ENCODE data around the gene XRRA1. TPM values are rescaled to one million over a fixed set of nuclear protein-coding genes. Genes with fewer than 3 reads are reported as not detected.

Gene XRRA1
- total RNA-seq, 1 donor from 2014 or later, result 8.9 TPM

DNA sequence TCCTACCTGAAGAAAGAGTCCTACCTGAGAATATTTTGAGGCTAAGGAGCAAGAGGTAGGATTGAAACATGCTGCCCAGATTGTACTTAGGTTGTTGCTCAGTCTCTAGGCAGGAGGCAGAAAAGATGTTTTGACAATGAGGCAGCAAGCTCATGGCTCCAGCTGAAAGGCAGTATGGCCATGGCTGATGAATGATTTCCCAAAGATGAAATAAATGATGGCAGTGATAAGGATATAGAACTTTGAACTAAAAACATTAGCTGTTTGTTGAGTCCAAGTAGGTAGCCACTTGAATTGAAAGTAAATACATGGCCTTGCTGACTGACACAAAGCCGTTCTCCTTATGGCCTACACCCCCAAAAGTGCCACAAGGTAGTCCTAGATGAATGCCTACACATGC, 33.0 kb upstream of the XRRA1 start:
- Mint-ChIP-seq H3K4me3 (ENCODE audit: unreplicated experiment) (no peak overlapping the region), H3K36me3 (ENCODE audit: low read depth, unreplicated experiment) (peaks cover 11% of the 10 kb centered on the region), H3K27me3 (ENCODE audit: low read depth, unreplicated experiment) (no peaks in the 10 kb centered on the region), H3K9me3 (ENCODE audit: unreplicated experiment) (no peaks in the 10 kb centered on the region), H3K4me1 (ENCODE audit: low read depth, unreplicated experiment) (no peaks in the 10 kb centered on the region), H3K27ac (ENCODE audit: unreplicated experiment) (no peak overlapping the region)
- no peak overlapping the region for H3K4me3 ChIP-seq (ENCODE audit: insufficient read depth, low read depth, low read length)
- no peaks in the 10 kb centered on the region for H3K9me3 ChIP-seq (ENCODE audit: insufficient read depth, low read depth, low read length)
- peaks cover 18% of the 10 kb centered on the region for H3K36me3 ChIP-seq (ENCODE audit: insufficient read depth, low read length)
- FAIRE-seq (no peak), DNase-seq (ENCODE audit: low read depth) (no peak)
- no peaks in the 10 kb centered on the region for H3K4me1 ChIP-seq (ENCODE audit: insufficient read depth, low read length)
- no peaks in the 10 kb centered on the region for H3K27me3 ChIP-seq (ENCODE audit: insufficient read depth, low read length)
- H4K20me1 ChIP-seq (ENCODE audit: insufficient read depth, low read length), result peaks cover 8% of the 10 kb centered on the region
- no peak for TF ChIP-seq EZH2 (IDR thresholded peaks at IDR 0.05; ENCODE audit: insufficient read depth, low read length)
- TF ChIP-seq CTCF (IDR thresholded peaks at IDR 0.05; ENCODE audit: insufficient read depth, low read depth, low read length), result no peak
- H3K4me2 ChIP-seq (ENCODE audit: low read length), result no peak overlapping the region
- no peaks in the 10 kb centered on the region for H3K79me2 ChIP-seq (ENCODE audit: insufficient read depth, low read length)
- H3K9ac ChIP-seq (ENCODE audit: low read length), result no peak overlapping the region
- no peak overlapping the region for H2AFZ ChIP-seq (ENCODE audit: low read depth, low read length)
- no peak overlapping the region for H3K27ac ChIP-seq (ENCODE audit: low read depth, low read length)

DNA sequence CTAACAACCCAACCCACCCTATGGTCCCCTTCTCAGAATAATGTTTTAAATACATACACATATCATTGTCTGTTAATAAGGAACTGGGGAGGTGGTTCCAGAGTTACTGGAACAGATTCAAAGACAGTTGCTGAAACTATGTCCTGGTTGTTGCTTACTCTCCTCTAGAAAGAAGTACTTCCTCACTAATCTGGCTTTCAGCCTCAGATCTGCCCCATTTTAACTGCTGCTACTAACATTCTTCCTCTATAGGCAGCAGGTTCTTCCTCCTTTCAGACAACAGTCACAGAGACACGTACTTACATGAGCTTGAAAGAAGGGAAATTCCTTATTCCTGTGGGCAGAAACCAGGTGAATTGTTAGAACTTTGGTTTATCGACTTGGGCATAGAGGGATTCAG, 31.7 kb upstream of the XRRA1 start:
- H3K27me3 ChIP-seq (ENCODE audit: insufficient read depth, low read length), result no peaks in the 10 kb centered on the region
- no peak overlapping the region for H3K27ac Mint-ChIP-seq (ENCODE audit: unreplicated experiment)
- no peak overlapping the region for H3K4me3 ChIP-seq (ENCODE audit: insufficient read depth, low read depth, low read length)
- DNase-seq (ENCODE audit: low read depth), result no peak
- no peak overlapping the region for H3K4me2 ChIP-seq (ENCODE audit: low read length)
- peaks cover 16% of the 10 kb centered on the region for H4K20me1 ChIP-seq (ENCODE audit: insufficient read depth, low read length)
- no peaks in the 10 kb centered on the region for H3K4me1 ChIP-seq (ENCODE audit: insufficient read depth, low read length)
- no peak for FAIRE-seq
- no peak overlapping the region for H3K9ac ChIP-seq (ENCODE audit: low read length)
- peaks cover 11% of the 10 kb centered on the region for H3K36me3 Mint-ChIP-seq (ENCODE audit: low read depth, unreplicated experiment)
- H3K9me3 Mint-ChIP-seq (ENCODE audit: unreplicated experiment), result no peaks in the 10 kb centered on the region
- H3K79me2 ChIP-seq (ENCODE audit: insufficient read depth, low read length), result no peaks in the 10 kb centered on the region
- H2AFZ ChIP-seq (ENCODE audit: low read depth, low read length), result no peak overlapping the region
- no peaks in the 10 kb centered on the region for H3K27me3 Mint-ChIP-seq (ENCODE audit: low read depth, unreplicated experiment)
- no peak overlapping the region for H3K4me3 Mint-ChIP-seq (ENCODE audit: unreplicated experiment)
- H3K27ac ChIP-seq (ENCODE audit: low read depth, low read length), result no peak overlapping the region
- no peaks in the 10 kb centered on the region for H3K4me1 Mint-ChIP-seq (ENCODE audit: low read depth, unreplicated experiment)
- H3K36me3 ChIP-seq (ENCODE audit: insufficient read depth, low read length), result peaks cover 29% of the 10 kb centered on the region
- no peaks in the 10 kb centered on the region for H3K9me3 ChIP-seq (ENCODE audit: insufficient read depth, low read depth, low read length)
- TF ChIP-seq CTCF (IDR thresholded peaks at IDR 0.05; ENCODE audit: insufficient read depth, low read depth, low read length) (no peak), EZH2 (IDR thresholded peaks at IDR 0.05; ENCODE audit: insufficient read depth, low read length) (no peak)

GRCh38 chr11:74978041-74978440, 29.1 kb upstream of the XRRA1 start:
- Histone ChIP-seq H3K36me3 (ENCODE audit: insufficient read depth, low read length) (peaks cover 42% of the 10 kb centered on the region), H3K79me2 (ENCODE audit: insufficient read depth, low read length) (peaks cover 13% of the 10 kb centered on the region), H4K20me1 (ENCODE audit: insufficient read depth, low read length) (peaks cover 38% of the 10 kb centered on the region), H3K4me3 (ENCODE audit: insufficient read depth, low read depth, low read length) (no peak overlapping the region), H3K27ac (ENCODE audit: low read depth, low read length) (no peak overlapping the region), H3K4me2 (ENCODE audit: low read length) (no peak overlapping the region), H3K9me3 (ENCODE audit: insufficient read depth, low read depth, low read length) (no peaks in the 10 kb centered on the region), H2AFZ (ENCODE audit: low read depth, low read length) (no peak overlapping the region), H3K27me3 (ENCODE audit: insufficient read depth, low read length) (no peaks in the 10 kb centered on the region), H3K9ac (ENCODE audit: low read length) (no peak overlapping the region), H3K4me1 (ENCODE audit: insufficient read depth, low read length) (no peaks in the 10 kb centered on the region)
- Mint-ChIP-seq H3K36me3 (ENCODE audit: low read depth, unreplicated experiment) (peaks cover 28% of the 10 kb centered on the region), H3K4me3 (ENCODE audit: unreplicated experiment) (no peak overlapping the region), H3K9me3 (ENCODE audit: unreplicated experiment) (no peaks in the 10 kb centered on the region), H3K27ac (ENCODE audit: unreplicated experiment) (no peak overlapping the region), H3K4me1 (ENCODE audit: low read depth, unreplicated experiment) (no peaks in the 10 kb centered on the region), H3K27me3 (ENCODE audit: low read depth, unreplicated experiment) (no peaks in the 10 kb centered on the region)
- DNase-seq (ENCODE audit: low read depth) (no peak), FAIRE-seq (no peak)
- TF ChIP-seq CTCF (IDR thresholded peaks at IDR 0.05; ENCODE audit: insufficient read depth, low read depth, low read length) (no peak), EZH2 (IDR thresholded peaks at IDR 0.05; ENCODE audit: insufficient read depth, low read length) (no peak)

Measured in astrocyte (in vitro differentiated cells and primary cell).